GM19023 (cell line): ENCODE measurements around the gene PRKAG1.
A peak's percentile ranks its signal among the peaks of the same experiment; 100 is the strongest.

ENCODE experiments used
- ATAC-seq: cut with Tn5 transposase; IDR thresholded peaks from one replicate; pipeline ENCODE4 v1.9.1; 2021; ENCODE audit warnings: mild to moderate bottlenecking, moderate library complexity; ENCODE audit not compliant: unreplicated experiment

PRKAG1 gene

DNA sequence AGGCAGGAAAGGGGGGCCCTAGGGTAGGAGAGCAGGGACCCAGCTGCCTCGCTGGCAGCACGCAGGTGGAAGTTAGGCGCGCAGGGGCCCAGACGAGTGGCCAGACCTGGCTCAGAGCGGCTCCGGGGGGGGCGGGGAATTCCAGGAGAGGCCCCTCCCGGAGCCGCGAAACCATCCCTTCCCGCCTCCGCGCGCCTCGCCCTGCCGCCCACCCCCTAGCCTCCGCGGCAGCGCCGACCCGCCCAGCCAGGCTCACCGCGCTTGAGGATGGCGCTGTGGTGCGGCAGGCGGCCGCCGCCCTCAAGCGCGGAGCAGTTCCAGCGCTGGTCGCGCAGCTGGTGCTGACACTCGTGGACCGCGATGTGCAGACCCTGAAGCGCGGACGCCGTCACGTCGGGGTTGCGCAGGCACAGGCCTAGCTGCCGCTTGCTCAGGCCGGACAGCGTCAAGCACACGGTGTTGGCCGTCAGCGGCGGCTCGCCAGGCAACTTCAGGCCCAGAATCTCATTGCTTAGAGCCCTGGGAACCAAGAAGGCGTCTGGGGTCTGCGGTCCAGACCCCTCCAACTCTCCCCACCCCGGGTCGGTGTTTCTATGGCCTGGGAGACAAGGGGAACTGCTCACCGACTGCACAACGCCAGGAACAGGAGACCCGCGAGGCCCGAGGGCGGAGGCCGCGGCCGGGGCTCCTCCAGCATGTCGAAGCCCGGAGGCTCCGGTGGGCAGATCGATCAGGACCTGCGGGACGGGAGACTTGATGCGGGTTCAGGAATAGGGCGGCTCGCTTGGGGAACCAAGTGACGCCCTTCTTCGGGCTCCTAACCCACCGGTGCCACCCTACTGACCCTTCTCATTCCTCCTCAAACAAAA lies 48.5 kb downstream of the PRKAG1 start:
- no peak for ATAC-seq

DNA sequence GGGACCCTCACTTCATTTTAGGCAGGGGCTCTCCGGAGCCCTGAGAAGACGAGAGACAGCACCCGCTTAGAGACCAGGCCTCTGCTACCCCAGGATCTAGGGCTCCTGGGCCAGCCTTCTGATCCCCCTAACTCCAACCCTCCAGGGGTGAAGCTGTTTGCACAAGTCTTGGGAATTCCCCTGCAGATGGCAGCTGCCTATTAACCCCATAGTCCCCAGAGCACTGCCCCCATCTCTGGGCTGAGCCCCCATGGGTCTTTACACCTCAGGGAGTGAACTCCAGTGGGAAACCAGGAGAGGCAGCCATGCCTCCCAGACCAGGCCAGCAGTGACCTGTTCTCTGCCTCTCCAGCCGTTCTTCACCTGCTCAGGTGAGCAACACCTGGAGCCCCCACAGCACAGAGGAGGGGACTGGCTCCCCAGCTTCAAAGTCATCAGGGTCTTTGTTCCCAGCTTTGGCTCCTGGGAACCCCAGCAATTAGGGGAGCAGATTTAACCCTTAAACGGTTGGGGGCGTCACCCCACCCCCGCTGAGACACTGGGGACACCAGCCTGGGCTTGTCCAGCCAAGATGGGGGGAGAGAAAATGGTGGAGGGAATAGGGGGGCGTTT lies 49.3 kb downstream of the PRKAG1 start:
- no peak for ATAC-seq

DNA sequence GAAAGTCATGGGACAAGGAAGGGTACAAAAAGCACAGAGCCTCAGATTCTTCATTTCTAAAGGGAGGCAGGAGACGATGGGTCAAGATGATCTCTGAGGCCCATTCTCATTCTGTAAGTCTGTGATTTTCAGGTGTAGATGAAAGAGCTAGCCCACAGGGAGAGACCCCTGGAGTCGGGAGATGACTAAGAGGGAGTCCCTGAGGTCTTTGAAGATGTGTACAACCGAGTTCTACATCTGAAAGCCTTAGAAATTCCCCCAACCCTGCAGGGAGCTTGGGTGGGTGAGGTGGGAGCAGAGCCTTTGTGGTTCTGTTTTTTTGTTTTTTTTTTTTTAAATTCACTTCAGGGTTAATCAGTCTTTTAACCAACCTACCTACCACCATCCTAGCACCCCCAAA lies 50.1 kb downstream of the PRKAG1 start:
- no peak for ATAC-seq

DNA sequence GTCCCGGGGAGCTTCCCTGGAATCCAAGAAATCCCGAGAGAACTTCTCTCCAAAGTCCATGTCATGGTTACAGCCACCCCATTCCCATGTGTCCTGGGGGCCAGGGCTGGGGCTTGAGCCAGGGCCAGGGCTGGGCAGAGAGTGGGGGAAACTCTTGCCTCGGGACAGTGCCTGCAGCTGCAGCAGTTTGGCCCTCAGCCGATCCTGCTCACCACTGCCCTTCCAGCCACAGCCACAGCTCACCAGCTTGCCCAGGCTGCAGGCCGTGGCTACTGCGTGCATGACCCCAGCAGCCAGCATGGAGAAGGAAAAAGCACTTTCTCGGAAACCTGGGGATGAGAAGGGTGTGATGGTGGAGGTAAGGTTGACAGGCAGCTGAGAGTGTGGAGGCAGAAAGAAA lies 50.6 kb downstream of the PRKAG1 start:
- no peak for ATAC-seq

DNA sequence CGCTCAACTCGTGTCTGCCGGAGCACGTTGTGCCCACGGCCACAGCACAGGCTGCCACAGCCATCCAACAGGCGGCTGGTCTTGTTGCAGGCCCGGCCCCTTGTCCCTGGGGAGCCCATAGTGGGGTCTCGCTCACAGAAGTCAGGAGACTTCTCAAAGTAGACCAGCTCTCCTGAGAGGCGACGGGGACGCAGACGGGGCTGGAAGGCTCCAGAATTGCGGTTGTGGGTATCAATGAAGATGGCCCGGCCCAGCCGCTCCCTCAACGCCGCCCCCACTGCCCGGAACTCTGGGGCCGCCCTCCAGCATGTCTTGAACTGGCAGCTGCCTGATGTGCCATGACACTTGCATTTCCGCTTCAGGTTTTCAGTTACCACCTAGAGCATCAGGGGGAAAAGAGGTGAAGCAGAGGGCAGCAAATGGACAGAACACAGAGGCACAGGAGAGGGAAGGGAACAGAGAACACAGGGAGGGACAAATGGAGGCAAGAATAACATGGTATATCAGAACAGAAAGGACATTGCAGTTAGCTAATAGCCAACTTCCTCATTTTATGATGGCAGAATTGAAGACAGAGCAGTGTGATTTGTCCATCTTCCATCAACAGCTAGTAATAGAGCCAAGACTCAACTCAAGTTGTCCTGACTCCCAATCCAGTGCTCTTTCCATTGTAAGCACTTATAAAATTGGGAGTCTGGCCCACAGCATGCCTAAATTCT lies 52.2 kb downstream of the PRKAG1 start:
- ATAC-seq, result no peak

DNA sequence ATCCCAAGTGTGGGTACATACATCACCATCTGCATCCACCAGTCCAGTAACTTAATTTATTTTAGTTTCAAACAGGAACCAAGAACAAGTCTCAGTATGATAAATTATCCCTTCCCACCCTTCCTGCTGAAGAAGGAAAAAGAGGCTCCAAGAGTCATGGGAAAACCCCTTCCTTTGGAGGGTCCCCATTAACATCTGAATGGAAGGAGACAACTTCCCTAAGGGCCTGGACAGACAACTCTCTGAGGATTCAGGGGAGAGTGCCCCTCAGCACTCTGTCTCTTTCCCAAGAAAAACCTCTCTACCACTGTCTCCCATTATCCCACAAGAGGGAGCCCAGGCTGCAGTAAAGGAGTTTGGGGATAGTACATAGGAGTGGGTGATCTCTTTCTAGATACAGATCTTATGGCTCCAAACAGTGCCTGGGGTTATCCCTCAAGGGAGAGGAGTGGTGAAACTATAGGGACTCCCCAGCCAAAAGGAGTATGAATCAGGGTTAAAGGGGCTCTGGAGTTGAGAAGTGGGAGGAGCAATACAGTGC lies 53.2 kb downstream of the PRKAG1 start:
- ATAC-seq, result no peak

DNA sequence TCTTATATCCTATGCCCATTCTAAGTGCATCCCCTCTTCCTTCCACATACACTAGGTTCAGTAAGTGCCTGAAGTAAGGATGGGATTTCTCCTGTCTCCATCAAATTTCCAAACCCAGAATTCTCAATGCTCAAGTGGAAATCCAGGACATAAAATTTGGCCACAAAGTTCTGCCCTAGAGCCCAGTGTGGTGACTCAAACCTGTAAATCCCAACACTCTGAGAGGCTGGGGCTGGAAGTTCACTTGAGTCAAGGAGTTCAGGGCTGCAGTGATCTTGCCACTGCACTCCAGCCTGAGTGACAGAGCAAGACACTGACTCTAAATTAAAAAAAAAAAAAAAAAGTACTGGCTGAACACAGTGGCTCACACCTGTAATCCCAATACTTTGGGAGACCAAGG lies 56.8 kb downstream of the PRKAG1 start:
- no peak for ATAC-seq

DNA sequence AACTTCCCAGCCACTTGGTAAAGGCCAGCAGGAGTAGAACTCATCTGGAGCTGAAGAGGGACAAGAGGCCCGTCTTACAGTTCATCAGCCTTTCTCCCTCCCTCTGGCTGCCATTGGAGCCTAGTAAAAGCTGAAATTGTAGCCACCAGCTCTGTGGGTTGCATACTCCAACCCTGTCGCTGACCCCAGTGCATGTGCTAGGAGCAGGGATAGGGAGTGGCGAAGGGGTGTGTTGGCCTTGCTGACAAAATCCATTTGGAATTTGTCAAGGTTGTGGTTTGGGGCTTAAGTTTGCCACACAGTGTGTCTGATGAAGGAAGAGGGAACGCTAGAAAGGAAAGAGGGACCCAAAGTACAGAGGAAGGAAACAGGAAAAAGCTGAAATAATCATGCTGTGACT lies 57.2 kb downstream of the PRKAG1 start:
- ATAC-seq, result no peak

DNA sequence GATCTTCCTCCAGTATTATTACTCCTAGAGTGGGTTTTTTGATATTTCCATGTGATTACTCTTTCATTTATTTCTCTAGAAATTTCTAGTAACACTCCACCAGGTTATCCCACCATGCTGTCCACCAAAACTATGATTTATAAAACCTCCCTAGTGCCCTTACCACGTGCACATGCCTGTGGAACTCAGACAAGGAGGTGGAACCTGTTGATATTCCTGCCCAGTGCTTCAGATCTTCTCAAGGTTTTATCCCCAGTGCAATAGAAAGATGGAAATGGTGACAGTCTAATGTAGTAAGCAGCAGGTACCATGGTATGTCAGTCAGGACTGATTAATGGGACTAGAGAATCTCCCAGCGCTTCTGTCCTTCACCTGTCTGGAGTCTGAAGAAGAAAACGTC lies 57.7 kb downstream of the PRKAG1 start:
- no peak for ATAC-seq

DNA sequence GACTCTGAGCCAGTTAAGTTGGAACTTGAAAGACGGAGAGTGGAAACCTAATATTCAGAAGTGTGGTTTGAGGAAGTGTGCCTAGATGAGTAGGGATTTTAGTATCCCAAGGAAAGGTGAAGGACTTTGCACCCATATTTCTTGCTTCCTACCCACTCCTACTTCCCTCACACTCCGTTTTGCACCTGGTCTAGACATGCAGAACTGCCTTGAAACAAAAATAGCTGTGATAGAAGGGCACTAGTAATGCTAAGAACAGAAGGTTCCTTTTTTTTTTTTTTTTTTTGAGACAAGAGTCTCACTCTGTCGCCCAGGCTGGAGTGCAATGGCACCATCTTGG lies 60.6 kb downstream of the PRKAG1 start:
- no peak for ATAC-seq

DNA sequence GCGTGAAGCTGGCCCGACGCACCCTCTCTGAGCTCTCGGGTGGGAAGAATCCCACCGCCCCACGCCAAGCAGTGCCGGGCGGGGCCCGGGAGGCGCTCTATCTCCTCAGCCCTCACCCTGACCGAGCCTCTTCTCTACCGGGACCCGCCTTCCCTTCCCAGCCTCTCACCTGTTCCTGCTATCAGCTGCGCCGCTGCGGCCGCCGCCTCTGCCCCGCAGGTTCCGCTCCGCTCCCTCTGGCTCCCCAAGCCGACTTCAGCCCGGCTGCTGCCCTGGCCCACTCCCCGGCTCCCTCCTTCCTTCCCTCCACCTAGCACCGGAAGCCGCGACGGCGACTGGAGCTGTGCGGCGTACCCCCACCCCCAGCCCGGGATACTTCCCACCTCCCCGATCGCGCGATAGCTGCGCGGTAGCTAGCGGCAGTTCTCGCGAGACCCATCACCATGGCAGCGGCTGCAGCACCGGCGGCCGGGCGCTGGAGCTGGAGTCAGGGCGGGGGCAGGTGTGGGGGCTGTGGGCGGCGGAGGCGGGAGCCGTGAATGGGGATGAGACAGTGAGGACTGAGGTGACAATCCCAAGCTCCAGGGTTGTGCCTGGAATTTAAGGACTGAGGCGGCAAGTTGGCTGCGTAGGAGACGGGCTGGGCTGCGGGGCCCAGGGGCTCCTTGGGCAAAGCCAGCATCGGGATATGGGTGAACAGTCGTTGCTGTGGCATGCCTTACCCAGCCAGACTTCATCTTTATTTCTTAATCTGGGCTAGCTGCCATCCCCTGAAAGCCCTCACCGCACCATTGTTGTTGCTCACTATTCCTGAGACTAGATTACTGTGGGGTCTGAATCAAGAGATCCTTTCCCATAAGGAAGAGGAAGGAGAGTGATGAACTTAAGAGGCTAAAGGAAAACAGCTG lies 61.2 kb downstream of the PRKAG1 start, which contains the start of gene ARF3:
ARF3 (minus strand) TSS at position 347 of the 908 bp plus-strand sequence. CDS start 16,392 bp downstream, outside the sequence.
- peak; percentile 92 for ATAC-seq

DNA sequence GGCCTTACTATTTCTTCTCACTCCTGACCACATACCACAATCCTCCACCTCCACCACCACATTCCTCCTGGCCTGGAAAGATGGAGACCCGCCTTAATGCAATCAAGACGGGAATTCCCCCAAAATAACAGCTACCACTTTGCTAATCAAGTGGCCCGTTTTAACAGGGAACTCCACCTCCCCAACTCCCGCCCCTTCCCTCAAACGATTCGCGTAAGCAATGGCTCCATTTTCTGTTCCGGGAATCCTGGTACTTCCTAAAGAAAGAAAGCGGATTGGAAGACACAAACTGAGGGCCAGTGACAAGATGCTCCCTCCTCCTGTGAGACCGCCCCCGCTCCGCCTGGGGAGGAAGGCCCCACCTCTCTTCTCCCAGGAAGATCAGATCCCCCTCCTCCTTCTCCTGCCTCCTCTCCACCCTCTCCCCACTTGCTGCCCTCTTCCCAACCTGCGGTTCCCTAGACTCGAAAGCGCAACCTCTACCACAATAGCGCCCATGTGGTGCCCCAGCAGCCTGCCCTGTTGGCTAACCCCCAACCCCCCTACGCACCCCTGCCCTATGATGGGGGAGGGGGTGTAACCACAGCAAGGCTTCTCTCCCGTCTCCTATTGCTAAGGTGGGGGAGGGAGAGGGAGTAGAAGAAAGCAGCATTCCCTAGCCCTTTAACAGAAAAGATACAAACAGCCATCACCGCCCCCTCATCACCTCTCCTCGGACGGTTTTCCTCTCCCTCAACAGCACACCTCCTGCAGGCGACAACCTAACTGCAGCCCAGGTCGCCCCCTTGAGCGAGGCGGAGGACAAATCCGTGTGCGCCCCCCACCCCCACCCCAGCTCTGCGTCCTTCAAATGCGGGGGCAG lies 62.1 kb downstream of the PRKAG1 start:
- ATAC-seq, result peak; percentile 17

DNA sequence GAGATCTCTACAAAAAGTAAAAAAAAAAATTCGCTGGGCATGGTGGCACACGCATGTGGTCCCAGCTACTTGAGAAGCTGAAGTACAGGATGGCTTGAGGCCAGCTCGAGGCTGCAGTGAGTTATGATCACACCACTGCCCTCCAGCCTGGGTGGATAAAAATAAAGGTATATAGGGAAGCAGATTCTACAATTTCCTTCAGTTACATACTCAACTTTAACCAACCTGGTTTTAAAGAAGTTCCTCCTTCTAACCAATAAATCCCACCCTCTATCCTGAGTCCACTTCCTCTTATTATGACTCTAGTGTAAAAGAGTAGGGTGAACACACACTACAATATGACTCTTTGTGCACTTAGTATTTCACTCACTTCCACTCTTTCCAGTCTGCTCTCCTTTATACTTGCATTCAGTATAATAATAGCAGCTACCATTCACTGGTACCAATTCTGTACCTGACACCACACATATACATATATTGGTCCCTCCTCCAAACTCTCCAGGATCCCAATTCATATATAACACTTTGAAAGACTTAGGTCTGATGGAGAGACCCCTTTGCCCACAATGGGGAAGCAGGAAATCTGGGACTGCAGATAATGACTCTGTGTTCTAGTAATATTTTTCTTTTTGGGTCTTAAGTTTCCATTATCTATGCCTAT lies 63.6 kb downstream of the PRKAG1 start:
- no peak for ATAC-seq

DNA sequence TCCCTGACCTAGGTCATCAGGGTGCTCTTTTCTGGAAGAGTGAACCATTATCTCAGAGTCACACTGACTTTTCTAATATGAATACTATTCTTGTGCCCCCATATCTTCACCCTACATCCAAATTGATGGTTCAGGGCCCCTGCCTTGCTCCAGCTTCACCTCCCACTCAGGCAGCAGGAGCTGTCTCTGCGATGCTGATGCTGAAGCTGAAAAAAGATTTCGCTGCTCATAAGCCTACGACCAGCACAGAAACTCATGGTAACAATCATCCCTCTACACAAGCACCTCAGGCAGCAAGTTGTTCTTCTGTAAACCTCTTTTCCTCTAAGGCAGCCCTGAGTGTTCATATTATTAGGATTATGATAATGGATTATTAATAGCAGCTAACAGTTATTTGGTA lies 64.5 kb downstream of the PRKAG1 start:
- ATAC-seq, result no peak

DNA sequence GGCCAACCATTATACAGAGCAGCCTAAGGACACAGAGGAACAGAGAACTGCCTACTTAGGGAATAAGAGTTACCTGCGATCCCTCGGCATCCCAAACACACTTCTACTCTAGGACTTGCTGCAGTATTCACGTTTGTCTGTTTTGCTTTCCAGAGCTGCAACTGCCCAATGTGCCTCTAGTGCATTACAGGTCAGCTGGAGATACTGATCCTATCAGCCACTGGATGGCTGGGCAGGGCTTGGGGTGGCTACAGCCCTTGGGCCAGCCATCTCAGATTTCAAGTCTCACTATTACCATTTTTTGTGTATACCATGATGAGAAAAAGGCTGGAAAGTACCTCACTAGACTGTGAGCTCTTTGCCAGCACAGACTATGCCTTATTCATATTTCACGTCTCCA lies 65.9 kb downstream of the PRKAG1 start:
- no peak for ATAC-seq
